Activated naive CD8-positive, alpha-beta T cell treated with anti-CD3 and anti-CD28 coated beads, Interleukin-2, amount 50 U/mL, for 24 hours (primary cell): Measurements from ENCODE around the gene SFMBT1.

ENCODE experiments used
- ATAC-seq: fragments of 150-1000 bp; cut with Tn5 transposase; one replicate; pipeline ENCODE4 v1.10.0; 2021
- DNase-seq: peaks from one replicate; pipeline ENCODE4 v3.0.0; 2021
- H3K27ac Mint-ChIP-seq: one replicate; pipeline ENCODE4 v1.8.0; 2021; ENCODE audit warnings: mild to moderate bottlenecking, mixed read lengths
- H3K27me3 Mint-ChIP-seq: one replicate; pipeline ENCODE4 v1.8.0; 2021; ENCODE audit warnings: mixed read lengths
- H3K36me3 Mint-ChIP-seq: one replicate; pipeline ENCODE4 v1.8.0; 2021; ENCODE audit warnings: low read depth, mixed read lengths
- H3K4me1 Mint-ChIP-seq: one replicate; pipeline ENCODE4 v1.8.0; 2021; ENCODE audit warnings: mixed read lengths
- H3K4me3 Mint-ChIP-seq: one replicate; pipeline ENCODE4 v1.8.0; 2021; ENCODE audit warnings: mild to moderate bottlenecking, moderate library complexity, mixed read lengths
- H3K9me3 Mint-ChIP-seq: one replicate; pipeline ENCODE4 v1.8.0; 2021; ENCODE audit warnings: mixed read lengths

The SFMBT1 gene

DNA sequence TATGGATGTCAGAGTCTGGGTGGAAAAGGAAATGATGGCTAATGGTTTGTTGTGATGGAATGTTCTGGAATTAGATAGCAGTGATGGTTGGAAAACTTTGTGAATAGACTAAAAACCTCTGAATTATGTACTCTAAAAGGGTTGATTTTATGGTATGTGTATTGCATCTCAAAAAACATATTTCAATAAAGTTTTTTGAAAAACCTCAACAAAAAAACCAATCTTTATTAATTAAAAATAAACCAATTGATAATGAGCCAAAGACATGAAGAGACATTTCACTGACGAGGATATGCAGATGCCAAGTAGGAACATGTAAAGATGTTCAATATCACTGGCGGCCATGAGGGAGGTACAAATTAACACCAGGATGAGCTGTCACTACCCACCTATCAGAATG is 78.5 kb downstream of the SFMBT1 start:
- H3K36me3 Mint-ChIP-seq: peaks cover 13% of the 10 kb centered on the region
- no peaks in the 10 kb centered on the region for H3K4me1 Mint-ChIP-seq
- H3K4me3 Mint-ChIP-seq: no peak overlapping the region
- H3K27me3 Mint-ChIP-seq: no peaks in the 10 kb centered on the region
- ATAC-seq (no peak), DNase-seq (no peak)
- no peak overlapping the region for H3K27ac Mint-ChIP-seq
- H3K9me3 Mint-ChIP-seq: no peaks in the 10 kb centered on the region

DNA sequence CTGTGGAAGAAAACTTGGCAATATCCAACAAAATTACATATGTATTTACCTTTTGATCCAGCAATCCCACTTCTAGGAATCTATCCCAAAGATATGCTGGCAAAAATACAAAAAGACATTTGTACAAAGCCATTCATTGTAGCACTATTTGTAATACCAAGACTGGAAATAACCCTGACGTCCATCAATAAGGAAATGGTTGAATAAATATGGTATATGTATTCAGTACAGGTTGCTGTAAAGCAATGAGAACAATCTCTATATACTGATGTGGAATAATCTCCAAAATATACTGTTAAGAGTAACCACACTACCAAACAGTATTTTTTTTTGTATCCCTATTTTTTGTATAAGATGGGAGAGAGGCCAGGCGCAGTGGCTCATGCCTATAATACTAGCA is 83.7 kb downstream of the SFMBT1 start:
- peaks cover 4% of the 10 kb centered on the region for H3K9me3 Mint-ChIP-seq
- no peak overlapping the region for H3K27ac Mint-ChIP-seq
- H3K4me3 Mint-ChIP-seq: no peak overlapping the region
- H3K36me3 Mint-ChIP-seq: peaks cover 23% of the 10 kb centered on the region
- no peaks in the 10 kb centered on the region for H3K27me3 Mint-ChIP-seq
- DNase-seq: no peak
- peaks cover 9% of the 10 kb centered on the region for H3K4me1 Mint-ChIP-seq
- no peak for ATAC-seq

DNA sequence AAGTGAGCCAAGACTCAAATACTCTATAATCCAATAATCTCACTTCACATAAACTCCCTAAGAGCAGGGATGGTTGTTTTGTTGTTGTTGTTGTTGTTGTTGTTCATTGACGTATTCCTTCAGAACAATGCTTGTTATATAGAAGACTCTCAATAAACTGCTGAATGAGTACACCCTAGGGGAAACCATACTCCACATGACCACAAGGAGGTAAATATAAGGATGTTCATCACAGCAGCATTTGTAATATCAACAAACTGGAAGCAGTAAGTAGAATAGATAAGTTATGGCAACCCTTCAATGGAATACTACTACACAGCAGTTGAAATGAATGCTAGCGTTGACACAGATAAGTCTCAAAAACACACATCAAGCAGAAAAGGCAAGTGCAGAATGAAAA is 86.1 kb downstream of the SFMBT1 start:
- Mint-ChIP-seq H3K27ac (no peak overlapping the region), H3K27me3 (no peaks in the 10 kb centered on the region), H3K9me3 (peaks cover 4% of the 10 kb centered on the region), H3K4me1 (peaks cover 17% of the 10 kb centered on the region), H3K36me3 (peaks cover 23% of the 10 kb centered on the region), H3K4me3 (no peak overlapping the region)
- ATAC-seq (no peak), DNase-seq (no peak)

DNA sequence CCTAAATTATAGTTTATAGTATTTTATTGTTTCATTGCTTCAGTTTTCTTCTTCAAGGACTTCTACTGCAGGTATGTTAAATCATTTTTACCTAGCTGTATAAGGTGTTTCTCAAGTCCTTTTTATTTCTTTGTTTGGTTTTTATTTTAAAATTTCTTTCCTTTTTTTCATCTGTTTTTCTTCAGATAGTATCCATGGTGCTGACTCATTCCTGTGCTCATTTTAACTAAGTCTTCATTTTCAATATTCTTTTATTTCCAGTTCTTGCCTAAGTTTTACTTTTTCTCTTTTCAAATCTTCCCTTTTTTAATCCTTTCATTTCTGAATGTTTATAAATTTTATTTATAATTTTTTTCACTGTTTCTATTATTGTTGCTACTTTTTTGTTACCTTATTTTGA is 106.3 kb downstream of the SFMBT1 start:
- ATAC-seq: no peak
- Mint-ChIP-seq H3K4me3 (no peak overlapping the region), H3K27ac (no peak overlapping the region), H3K4me1 (peaks cover 5% of the 10 kb centered on the region), H3K27me3 (no peaks in the 10 kb centered on the region), H3K9me3 (no peaks in the 10 kb centered on the region), H3K36me3 (peaks cover 8% of the 10 kb centered on the region)
- DNase-seq: no peak

DNA sequence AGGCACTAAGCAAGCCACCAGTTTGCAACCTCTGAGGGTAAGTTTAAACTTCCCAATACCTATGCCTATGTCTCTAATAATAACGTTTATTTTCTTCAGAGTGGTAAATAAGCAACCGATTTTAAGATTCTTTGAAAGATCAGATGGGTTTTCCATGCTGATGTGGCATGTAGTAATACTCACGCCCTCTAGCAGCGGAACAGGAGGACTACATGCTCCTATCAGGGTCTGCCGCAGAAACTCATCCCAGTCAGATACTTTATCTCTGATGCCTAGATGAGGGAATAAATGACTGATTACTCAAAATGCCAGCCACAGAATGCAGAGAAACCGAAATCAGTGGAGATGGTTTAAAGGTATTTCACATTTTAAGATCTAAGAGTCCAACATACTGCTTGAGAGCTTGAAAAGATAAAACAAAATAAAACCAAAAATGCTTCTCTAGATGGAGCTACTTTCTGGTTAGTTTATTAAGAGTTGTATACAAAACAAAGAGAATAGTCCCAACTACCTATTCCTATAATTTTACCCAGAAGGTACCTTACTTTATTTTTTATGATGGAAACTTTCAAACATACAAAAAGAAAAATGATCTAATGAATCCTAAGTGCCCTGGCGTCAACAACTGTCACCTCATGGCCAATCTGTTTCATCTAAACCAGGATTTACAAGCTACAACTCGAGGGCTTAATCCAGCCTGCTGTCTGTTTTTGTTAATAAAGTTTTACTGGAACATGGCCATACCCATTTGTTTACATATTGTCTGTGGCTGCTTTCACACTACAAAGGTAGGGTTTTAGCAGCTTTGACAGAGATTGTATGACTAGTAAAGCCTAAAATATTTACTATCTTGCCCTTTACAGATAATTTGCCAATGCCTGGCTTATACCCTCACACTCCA is 111.0 kb downstream of the SFMBT1 start:
- H3K4me3 Mint-ChIP-seq: no peak overlapping the region
- ATAC-seq (peak; percentile 96), DNase-seq (peak; percentile 34)
- peaks cover 9% of the 10 kb centered on the region for H3K36me3 Mint-ChIP-seq
- H3K27me3 Mint-ChIP-seq: no peaks in the 10 kb centered on the region
- H3K4me1 Mint-ChIP-seq: peaks cover 13% of the 10 kb centered on the region
- no peak overlapping the region for H3K27ac Mint-ChIP-seq
- H3K9me3 Mint-ChIP-seq: no peaks in the 10 kb centered on the region

DNA sequence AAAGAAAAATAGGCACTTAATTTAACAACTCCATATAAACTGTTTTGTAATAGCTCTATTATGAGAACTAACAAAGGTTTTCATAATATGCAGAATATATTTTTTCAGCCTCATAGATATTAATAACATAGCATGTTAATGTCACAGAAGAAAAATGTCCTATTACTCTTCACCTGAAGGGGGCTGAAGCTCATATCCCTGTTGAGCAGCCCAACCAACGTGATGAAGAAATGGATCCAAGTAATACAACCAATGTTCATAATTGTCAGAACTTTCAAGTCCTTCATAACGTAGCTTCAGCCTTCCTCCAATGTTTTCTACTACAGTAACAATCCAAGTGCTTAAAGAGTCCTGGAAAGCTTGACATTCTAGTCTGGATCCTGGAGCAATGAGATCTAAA is 114.0 kb downstream of the SFMBT1 start:
- ATAC-seq: no peak
- no peak overlapping the region for H3K27ac Mint-ChIP-seq
- no peak overlapping the region for H3K4me3 Mint-ChIP-seq
- peaks cover 13% of the 10 kb centered on the region for H3K4me1 Mint-ChIP-seq
- H3K36me3 Mint-ChIP-seq: peaks cover 13% of the 10 kb centered on the region
- DNase-seq: no peak
- H3K27me3 Mint-ChIP-seq: no peaks in the 10 kb centered on the region
- no peaks in the 10 kb centered on the region for H3K9me3 Mint-ChIP-seq

DNA sequence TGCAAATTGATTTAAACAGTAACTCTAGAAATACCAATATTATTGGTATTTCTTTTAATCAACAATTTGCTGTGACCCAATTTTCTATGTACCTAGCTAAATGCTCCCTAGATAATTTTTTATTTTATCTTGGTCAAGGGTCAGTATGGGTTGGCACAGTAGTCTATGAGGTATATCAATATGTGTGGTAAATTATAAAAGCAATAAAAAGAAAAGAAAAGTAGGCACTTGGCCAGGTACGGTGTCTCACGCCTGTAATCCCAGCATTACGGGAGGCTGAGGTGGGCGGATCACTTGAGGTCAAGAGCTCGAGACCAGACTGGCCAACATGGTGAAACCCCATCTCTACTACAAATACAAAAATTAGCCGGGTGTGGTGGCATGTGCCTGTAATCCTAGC is 114.5 kb downstream of the SFMBT1 start:
- Mint-ChIP-seq H3K36me3 (peaks cover 13% of the 10 kb centered on the region), H3K4me3 (no peak overlapping the region), H3K27ac (no peak overlapping the region), H3K4me1 (peaks cover 13% of the 10 kb centered on the region), H3K9me3 (no peaks in the 10 kb centered on the region), H3K27me3 (no peaks in the 10 kb centered on the region)
- no peak for DNase-seq
- no peak for ATAC-seq

DNA sequence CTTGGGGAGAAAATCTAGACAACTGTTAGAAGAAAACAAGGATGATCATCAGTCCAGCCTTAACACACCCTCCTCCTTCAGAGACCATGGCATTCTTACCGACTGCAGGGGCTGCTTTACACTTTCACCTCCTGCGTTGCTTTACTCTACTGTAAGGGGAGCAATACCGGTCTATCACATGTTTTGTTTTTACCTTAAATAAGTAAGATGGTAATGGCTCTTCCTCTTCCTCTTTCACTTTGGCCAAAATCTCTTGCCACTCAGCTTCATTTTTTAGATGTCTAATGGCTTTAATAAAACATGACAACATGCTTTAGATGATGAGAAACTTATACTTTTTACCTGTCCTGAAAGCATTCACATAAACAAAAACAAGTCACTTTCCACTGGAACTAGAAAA is 115.1 kb downstream of the SFMBT1 start:
- DNase-seq: no peak
- H3K9me3 Mint-ChIP-seq: no peaks in the 10 kb centered on the region
- no peak overlapping the region for H3K4me3 Mint-ChIP-seq
- no peak overlapping the region for H3K27ac Mint-ChIP-seq
- peaks cover 16% of the 10 kb centered on the region for H3K4me1 Mint-ChIP-seq
- H3K36me3 Mint-ChIP-seq: peaks cover 13% of the 10 kb centered on the region
- ATAC-seq: no peak
- no peaks in the 10 kb centered on the region for H3K27me3 Mint-ChIP-seq

DNA sequence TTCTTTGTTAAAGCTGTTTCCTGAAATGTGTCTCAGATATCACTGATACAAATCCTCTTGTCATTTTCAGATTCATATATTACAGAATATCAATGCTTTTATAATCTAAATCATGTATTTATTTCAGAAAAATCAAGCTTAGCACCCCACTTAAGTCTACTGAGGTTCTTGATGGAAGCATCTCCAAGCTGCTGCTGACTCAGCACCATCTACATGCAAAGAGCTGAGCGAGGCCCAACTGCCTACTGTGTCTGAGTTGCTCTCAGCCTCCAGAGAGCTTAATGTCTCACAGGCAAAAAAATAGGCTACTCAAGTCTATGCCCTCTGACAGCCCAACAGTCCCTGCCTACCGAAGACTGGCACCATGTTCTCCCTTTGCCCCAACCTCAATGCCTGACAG is 119.3 kb downstream of the SFMBT1 start:
- H3K9me3 Mint-ChIP-seq: no peaks in the 10 kb centered on the region
- no peak overlapping the region for H3K27ac Mint-ChIP-seq
- no peak overlapping the region for H3K4me3 Mint-ChIP-seq
- DNase-seq (no peak), ATAC-seq (no peak)
- peaks cover 16% of the 10 kb centered on the region for H3K36me3 Mint-ChIP-seq
- H3K4me1 Mint-ChIP-seq: peaks cover 6% of the 10 kb centered on the region
- H3K27me3 Mint-ChIP-seq: no peaks in the 10 kb centered on the region

DNA sequence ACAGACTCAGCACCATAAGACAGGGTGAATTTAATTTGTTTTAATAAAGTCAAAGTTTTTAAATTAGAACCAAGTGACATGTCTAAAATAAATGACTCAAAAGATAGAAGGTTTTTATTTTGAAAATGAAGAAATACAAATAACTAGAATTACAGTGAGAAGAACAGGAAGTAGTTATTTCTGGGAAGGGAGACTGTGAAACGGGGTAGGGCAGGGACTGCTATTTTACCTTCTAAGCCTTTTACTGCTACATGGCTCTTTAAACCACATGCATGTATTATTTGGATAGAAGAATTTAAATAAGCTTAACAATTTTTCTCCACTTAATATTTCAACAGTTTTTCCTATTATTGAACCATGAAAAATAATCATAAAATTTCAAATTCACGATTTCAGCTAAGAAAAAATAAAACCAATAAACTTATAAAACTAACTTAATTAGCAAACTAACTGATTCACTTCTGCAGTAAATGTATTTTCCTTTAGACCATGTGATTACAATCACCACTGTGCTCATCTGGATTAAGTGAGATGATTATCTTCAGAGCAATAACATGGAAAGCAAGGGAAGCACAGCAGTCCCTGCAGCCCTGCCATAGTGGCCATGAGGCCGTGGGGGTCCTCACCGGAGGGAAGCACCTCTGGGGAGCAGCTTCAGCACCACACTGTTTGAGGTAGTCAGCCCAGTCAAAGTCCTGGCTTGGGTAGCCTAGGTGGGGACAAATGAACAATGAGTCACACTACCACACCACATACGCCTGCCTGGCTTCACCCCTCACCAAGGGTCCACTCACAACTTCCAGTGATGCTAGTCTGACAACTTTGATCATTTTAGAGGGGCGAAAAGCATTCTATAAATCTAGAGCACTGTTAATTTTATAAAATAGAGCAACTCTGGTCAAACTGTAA is 120.2 kb downstream of the SFMBT1 start:
- peak; percentile 63 for ATAC-seq
- H3K27me3 Mint-ChIP-seq: no peaks in the 10 kb centered on the region
- H3K9me3 Mint-ChIP-seq: no peaks in the 10 kb centered on the region
- H3K4me3 Mint-ChIP-seq: no peak overlapping the region
- no peak overlapping the region for H3K27ac Mint-ChIP-seq
- no peak for DNase-seq
- H3K36me3 Mint-ChIP-seq: peaks cover 14% of the 10 kb centered on the region
- H3K4me1 Mint-ChIP-seq: peaks cover 4% of the 10 kb centered on the region

DNA sequence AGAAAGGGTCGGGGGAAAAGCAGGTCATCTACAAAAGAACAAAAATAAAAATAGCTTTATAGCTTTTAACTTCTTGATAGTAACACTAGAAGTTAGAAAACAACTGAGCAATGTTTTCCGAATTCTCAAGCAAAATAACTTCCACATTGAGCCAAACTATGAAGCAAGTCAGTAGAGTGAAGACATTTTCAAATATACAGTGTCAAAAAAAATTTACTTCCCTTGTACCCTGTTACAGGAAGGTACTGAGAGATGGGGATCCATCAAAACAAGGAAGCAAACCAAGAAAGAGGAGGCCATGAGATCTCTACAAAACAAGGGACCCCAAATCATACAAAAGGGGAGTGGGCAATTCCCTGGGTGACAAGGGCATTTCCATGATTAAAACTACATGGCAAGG is 121.9 kb downstream of the SFMBT1 start:
- DNase-seq (no peak), ATAC-seq (no peak)
- H3K4me1 Mint-ChIP-seq: peaks cover 4% of the 10 kb centered on the region
- no peak overlapping the region for H3K27ac Mint-ChIP-seq
- peaks cover 22% of the 10 kb centered on the region for H3K36me3 Mint-ChIP-seq
- no peaks in the 10 kb centered on the region for H3K27me3 Mint-ChIP-seq
- no peaks in the 10 kb centered on the region for H3K9me3 Mint-ChIP-seq
- no peak overlapping the region for H3K4me3 Mint-ChIP-seq

DNA sequence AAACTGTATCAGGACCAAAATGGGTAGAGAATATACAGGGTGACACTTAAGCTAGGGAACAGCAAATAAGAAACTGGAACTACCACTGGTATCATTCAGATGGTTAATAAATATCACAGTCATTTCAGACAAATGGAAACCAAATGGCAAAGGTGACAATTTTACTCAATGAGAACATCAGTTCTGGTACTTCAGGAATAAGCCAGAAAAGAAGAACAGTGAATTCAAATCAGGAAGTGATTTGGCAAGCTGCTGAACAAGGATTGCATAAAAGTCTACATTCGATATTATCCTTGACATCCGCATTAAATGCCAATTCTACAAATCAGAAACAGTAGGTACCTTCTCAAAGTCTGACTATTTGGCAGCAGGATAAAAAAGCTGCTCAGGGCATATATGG is 125.0 kb downstream of the SFMBT1 start:
- H3K36me3 Mint-ChIP-seq: peaks cover 28% of the 10 kb centered on the region

DNA sequence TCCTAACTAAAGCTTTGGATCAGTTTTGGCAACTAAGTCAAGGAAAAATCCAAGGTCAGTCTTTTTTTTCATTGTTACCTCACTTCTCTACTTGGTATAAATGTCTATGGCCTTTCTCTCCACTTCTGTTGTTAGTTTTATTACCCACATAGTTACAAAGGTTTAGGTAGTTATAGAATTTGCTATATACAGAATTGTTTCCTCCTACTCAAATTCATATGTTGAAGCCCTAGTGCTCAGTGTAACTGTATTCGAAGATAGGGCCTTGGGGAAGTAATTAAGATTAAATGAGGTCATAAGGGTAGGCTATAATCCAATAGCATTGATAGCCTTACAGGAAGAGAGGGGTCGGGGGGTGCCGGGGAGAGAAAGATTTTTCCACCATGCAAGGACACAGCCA is 128.8 kb downstream of the SFMBT1 start:
- no peak for DNase-seq
- H3K9me3 Mint-ChIP-seq: no peaks in the 10 kb centered on the region
- H3K4me3 Mint-ChIP-seq: no peak overlapping the region
- H3K27ac Mint-ChIP-seq: no peak overlapping the region
- ATAC-seq: no peak
- H3K36me3 Mint-ChIP-seq: peaks cover 36% of the 10 kb centered on the region
- H3K27me3 Mint-ChIP-seq: no peaks in the 10 kb centered on the region
- peaks cover 5% of the 10 kb centered on the region for H3K4me1 Mint-ChIP-seq

More for the DNA sequence above, 125.0 kb downstream of the SFMBT1 start:
- H3K27ac Mint-ChIP-seq: no peak overlapping the region
- H3K9me3 Mint-ChIP-seq: no peaks in the 10 kb centered on the region
- no peak for ATAC-seq
- H3K4me1 Mint-ChIP-seq: peaks cover 2% of the 10 kb centered on the region
- no peak for DNase-seq
- H3K4me3 Mint-ChIP-seq: no peak overlapping the region
- no peaks in the 10 kb centered on the region for H3K27me3 Mint-ChIP-seq

DNA sequence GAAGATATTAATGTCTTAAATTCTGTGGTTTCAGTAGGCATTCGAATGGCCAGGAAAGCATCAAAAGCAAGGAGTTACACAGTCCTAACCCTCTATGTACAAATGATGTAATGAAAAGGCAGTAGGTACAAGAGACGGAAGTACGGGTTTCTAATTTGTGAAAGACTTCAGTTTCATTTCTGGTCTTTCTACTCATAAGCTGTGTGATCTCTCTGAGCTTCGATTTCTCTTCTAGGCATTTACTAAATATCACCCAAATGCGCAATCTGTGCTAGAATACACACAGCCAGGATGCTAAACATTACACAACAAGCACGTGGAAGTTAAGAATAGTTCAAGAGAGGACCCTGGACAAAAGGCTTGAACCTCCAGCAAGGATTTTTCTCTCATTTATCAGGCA is 130.6 kb downstream of the SFMBT1 start:
- Mint-ChIP-seq H3K27ac (no peak overlapping the region), H3K9me3 (no peaks in the 10 kb centered on the region), H3K27me3 (no peaks in the 10 kb centered on the region), H3K4me3 (no peak overlapping the region), H3K4me1 (peaks cover 9% of the 10 kb centered on the region), H3K36me3 (peaks cover 37% of the 10 kb centered on the region)
- DNase-seq: no peak
- ATAC-seq: no peak
